Left ventricle myocardium inferior (tissue), 1 donor: ENCODE results near the gene LYRM7. TPM values are rescaled to one million over a fixed set of nuclear protein-coding genes. Genes with fewer than 3 reads are reported as not detected.
"Not testable (repeated sequence)": the region's sequence is repeated elsewhere in the genome, so short reads cannot be mapped to it uniquely, and the experiment has no call there.

Source experiments
- DNase-seq: peaks from one replicate; pipeline ENCODE4 v3.0.0-alpha.2; 2020
- H3K27ac ChIP-seq: fragments of 200-600 bp; replicated peaks from 2 replicates; pipeline ENCODE4 v1.8.0; 2021
- H3K27me3 ChIP-seq: fragments of 200-600 bp; 2 replicates; pipeline ENCODE4 v1.8.0; 2021; ENCODE audit warnings: low read depth
- H3K36me3 ChIP-seq: fragments of 200-600 bp; 2 replicates; pipeline ENCODE4 v1.8.0; 2021
- H3K4me1 ChIP-seq: fragments of 200-600 bp; 2 replicates; pipeline ENCODE4 v1.8.0; 2021
- H3K4me3 ChIP-seq: fragments of 200-600 bp; 2 replicates; pipeline ENCODE4 v1.8.0; 2021; ENCODE audit warnings: mild to moderate bottlenecking, moderate library complexity
- H3K9me3 ChIP-seq: fragments of 200-600 bp; replicated peaks from 2 replicates; pipeline ENCODE4 v1.8.0; 2021
- intact Hi-C: fragments of 100-400 bp; cut with micrococcal nuclease; formaldehyde crosslinking; loops from one replicate; pipeline ENCODE4 v1.11.0; 2022
- total RNA-seq: library from RNA; stranded (reverse); fragmentation: NEBNext Ultra II Directional; extraction: Animal tissue kit (Norgen Biotek cat#: 25700); gene quantifications from one replicate; pipeline ENCODE4 v1.2.1, GENCODE V29; 2021
- TF ChIP-seq, protein P1 (sequence below): fragments of 200-600 bp; IDR thresholded peaks from 2 replicates; pipeline ENCODE4 v1.8.0; 2021; ENCODE audit warnings: antibody characterized with exemption, mild to moderate bottlenecking, borderline replicate concordance
- donor health status: DM: no; HTN: yes; CAD: no; lungs with severe emphysema.

Gene LYRM7
- total RNA-seq, 1 donor from 2014 or later = 33.0 TPM

- peaks cover 34% of the 10 kb centered on the region for H3K36me3 ChIP-seq
- intact Hi-C loops = no loop called here
Measured at GRCh38 chr5:131186561-131187256, 16.0 kb downstream of the LYRM7 start.

GRCh38 chr5:131193106-131193505, 22.4 kb downstream of the LYRM7 start:
- no peaks in the 10 kb centered on the region for H3K9me3 ChIP-seq
- peaks cover 8% of the 10 kb centered on the region for H3K36me3 ChIP-seq
- TF ChIP-seq, protein P1, sequence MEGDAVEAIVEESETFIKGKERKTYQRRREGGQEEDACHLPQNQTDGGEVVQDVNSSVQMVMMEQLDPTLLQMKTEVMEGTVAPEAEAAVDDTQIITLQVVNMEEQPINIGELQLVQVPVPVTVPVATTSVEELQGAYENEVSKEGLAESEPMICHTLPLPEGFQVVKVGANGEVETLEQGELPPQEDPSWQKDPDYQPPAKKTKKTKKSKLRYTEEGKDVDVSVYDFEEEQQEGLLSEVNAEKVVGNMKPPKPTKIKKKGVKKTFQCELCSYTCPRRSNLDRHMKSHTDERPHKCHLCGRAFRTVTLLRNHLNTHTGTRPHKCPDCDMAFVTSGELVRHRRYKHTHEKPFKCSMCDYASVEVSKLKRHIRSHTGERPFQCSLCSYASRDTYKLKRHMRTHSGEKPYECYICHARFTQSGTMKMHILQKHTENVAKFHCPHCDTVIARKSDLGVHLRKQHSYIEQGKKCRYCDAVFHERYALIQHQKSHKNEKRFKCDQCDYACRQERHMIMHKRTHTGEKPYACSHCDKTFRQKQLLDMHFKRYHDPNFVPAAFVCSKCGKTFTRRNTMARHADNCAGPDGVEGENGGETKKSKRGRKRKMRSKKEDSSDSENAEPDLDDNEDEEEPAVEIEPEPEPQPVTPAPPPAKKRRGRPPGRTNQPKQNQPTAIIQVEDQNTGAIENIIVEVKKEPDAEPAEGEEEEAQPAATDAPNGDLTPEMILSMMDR = no peak
- H3K4me1 ChIP-seq = no peaks in the 10 kb centered on the region
- H3K27ac ChIP-seq = no peak overlapping the region
- H3K27me3 ChIP-seq = no peaks in the 10 kb centered on the region
- DNase-seq = no peak
- no peak overlapping the region for H3K4me3 ChIP-seq
- intact Hi-C loops = no loop called here

More at GRCh38 chr5:131186561-131187256, 16.0 kb downstream of the LYRM7 start:
- no peak overlapping the region for H3K4me3 ChIP-seq
- no peaks in the 10 kb centered on the region for H3K4me1 ChIP-seq
- TF ChIP-seq, protein P1 = no peak
- no peak for DNase-seq
- no peak overlapping the region for H3K27ac ChIP-seq
- no peaks in the 10 kb centered on the region for H3K9me3 ChIP-seq
- H3K27me3 ChIP-seq = no peaks in the 10 kb centered on the region

- H3K27ac ChIP-seq, H3K4me1 ChIP-seq, intact Hi-C loops, H3K27me3 ChIP-seq, H3K36me3 ChIP-seq, DNase-seq, H3K4me3 ChIP-seq, H3K9me3 ChIP-seq: not testable (repeated sequence)
Measured at GRCh38 chr5:131193897-131194296, 23.2 kb downstream of the LYRM7 start.

DNA sequence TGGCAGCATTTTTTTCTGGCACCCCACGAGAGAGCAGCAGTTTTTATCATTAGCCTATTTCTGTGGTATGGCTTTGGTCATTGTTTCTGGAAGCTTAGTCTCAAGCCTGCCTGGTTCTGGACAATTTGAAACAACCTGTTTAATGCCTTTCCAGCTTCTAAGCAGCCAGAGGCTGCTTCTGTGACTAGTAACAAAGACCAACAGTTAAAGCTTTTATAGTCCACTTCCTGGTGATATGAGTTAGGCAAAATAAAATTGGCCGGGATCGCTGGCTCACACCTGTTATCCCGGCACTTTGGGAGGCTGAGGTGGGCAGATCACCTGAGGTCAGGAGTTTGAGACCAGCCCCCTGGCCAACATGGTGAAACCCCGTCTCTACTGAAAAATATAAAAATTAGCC, 24.0 kb downstream of the LYRM7 start:
- H3K27me3 ChIP-seq = no peaks in the 10 kb centered on the region
- no peak overlapping the region for H3K4me3 ChIP-seq
- intact Hi-C loops = no loop called here
- TF ChIP-seq, protein P1 = no peak
- no peak for DNase-seq
- H3K4me1 ChIP-seq = no peaks in the 10 kb centered on the region
- no peaks in the 10 kb centered on the region for H3K9me3 ChIP-seq
- H3K27ac ChIP-seq = no peak overlapping the region
- H3K36me3 ChIP-seq = peaks cover 2% of the 10 kb centered on the region

GRCh38 chr5:131195696-131196095, 25.0 kb downstream of the LYRM7 start:
- Histone ChIP-seq H3K9me3 (no peaks in the 10 kb centered on the region), H3K4me1 (no peaks in the 10 kb centered on the region), H3K4me3 (no peak overlapping the region), H3K36me3 (peaks cover 10% of the 10 kb centered on the region), H3K27ac (no peak overlapping the region), H3K27me3 (no peaks in the 10 kb centered on the region)
- no peak for DNase-seq
- TF ChIP-seq, protein P1 = no peak
- intact Hi-C loops = no loop called here

- H3K4me3 ChIP-seq = no peak overlapping the region
- DNase-seq = no peak
- TF ChIP-seq, protein P1 = no peak
- H3K9me3 ChIP-seq = no peaks in the 10 kb centered on the region
- peaks cover 13% of the 10 kb centered on the region for H3K36me3 ChIP-seq
- no peak overlapping the region for H3K27ac ChIP-seq
- no peaks in the 10 kb centered on the region for H3K4me1 ChIP-seq
- H3K27me3 ChIP-seq = no peaks in the 10 kb centered on the region
- intact Hi-C loops = no loop called here
Measured at GRCh38 chr5:131196331-131196730, 25.6 kb downstream of the LYRM7 start.
